Measurements from ENCODE around the gene PPP6R1.

DNA sequence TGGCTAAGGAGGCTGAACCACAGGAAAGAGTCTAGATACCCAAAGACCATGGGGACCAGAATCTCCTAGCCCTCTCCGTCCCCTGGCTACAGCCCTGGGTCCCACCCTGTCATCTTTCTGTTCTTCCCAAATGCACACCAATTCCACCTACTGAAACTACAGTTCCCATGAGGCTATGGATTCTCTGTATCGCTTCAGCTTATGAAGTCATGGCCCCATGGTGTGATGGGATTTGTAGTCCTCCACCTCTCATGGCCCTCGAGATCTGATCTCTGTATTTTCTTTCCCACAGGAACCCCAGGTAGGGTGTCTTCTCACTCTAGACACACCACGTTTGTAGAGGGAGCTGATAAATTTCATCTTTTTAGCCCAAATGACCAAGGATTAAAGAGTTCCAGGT lies 61.3 kb downstream of the PPP6R1 start:
- TF ChIP-seq, protein P1, sequence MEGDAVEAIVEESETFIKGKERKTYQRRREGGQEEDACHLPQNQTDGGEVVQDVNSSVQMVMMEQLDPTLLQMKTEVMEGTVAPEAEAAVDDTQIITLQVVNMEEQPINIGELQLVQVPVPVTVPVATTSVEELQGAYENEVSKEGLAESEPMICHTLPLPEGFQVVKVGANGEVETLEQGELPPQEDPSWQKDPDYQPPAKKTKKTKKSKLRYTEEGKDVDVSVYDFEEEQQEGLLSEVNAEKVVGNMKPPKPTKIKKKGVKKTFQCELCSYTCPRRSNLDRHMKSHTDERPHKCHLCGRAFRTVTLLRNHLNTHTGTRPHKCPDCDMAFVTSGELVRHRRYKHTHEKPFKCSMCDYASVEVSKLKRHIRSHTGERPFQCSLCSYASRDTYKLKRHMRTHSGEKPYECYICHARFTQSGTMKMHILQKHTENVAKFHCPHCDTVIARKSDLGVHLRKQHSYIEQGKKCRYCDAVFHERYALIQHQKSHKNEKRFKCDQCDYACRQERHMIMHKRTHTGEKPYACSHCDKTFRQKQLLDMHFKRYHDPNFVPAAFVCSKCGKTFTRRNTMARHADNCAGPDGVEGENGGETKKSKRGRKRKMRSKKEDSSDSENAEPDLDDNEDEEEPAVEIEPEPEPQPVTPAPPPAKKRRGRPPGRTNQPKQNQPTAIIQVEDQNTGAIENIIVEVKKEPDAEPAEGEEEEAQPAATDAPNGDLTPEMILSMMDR (IDR thresholded peaks at IDR 0.05), result no peak
- no peak for TF ChIP-seq EP300 (IDR thresholded peaks at IDR 0.05)

Measured in gastroesophageal sphincter (tissue), 3 donors.